Endometrium (tissue), 2 donors: ENCODE measurements around the gene AKNA.

Experiments used
- FAIRE-seq: peaks from 2 replicates; lab custom pipeline; 2012; peaks lifted over from hg19 to GRCh38; lab: Jason Lieb, UNC
- donor health status: control.
- donor health status: control.

Gene AKNA

DNA sequence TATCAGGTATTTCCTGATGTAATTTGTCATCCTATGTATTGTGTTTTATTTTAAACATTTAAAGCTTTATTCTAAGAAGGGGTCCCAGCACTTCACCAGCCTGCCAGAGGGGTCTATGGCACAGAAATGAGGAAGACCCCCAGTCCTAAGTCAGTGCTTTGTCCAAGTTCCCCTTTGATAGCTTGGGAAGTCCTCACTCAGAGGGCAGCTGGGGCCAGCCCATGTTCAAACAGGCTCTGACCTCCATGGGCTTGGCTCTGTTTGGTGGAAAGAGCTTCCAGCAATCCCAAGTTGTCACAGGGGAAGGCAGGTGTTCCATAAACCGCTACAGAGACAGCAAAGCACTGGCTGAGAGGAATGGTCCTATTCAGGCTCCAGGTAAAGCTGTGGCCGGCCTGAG is 26.6 kb upstream of the AKNA start:
- no peak for FAIRE-seq

DNA sequence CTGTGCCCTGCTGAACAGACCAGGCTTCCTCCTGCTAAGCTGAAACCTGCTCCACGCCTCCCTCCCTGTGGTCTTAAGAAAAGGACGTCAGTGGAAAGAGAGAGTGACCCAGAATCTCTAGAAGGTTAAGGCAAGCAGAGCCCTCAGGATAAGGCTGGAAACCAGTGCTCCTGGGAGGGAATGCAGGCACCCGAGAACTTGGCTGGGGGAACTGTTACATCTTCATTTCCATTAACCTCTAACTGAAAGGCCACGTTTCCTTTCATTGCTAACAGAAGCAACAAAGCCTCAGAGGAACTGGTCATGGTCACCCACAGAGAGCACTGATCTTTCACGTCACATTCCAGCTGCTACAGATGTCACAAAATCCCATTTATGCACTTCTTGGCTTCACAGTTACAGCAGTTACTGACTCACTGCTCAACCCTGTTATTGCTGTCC is 26.1 kb upstream of the AKNA start:
- no peak for FAIRE-seq

DNA sequence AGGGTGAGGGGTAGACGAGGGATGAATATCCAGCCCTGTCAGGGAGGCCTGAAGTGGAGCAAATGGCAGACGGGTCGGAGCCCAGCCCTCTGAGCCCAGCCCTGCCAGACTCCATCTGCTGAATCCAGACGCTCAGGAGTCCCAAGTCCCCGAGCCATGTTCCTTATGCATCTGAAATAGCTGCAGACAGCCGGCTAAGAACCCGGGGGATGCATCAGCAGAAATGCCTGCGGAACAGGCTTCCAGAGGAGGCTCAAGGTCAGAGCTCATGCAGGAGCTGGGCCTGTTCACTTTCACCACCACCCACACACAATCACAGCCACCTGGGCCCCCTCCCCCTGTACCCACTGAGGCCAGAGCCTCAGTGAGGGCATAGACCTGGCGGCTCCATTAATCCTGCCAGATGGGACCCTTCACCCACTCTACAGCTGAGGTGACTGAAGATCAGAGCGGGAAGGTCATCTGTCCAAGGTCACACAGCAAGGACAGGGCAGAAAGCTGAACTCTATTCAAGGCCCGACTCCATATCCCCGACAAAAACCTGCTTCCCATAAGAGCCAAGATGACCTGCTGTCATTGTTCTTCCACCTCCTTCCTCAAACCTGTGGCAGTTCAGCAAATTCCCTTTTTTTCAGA is 24.4 kb upstream of the AKNA start:
- no peak for FAIRE-seq

DNA sequence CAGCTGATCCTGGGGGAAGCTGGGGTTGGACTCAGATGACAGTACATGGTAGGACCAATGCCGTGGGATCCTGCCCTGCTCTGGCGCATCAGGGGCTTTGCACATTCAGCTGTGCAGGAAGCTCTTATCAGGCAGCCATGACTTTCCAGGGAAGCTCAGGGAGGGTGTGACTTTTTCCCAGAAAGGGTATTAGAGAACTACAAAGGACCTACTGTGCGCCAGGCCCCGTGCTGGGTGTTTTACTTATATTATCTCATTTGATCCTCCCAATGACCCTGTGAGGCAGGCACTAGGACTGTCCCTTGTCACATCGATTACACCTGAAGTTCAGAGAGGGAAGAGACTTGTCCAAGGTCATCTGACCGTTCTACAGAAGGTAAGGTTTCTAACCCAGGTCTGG is 23.7 kb upstream of the AKNA start:
- FAIRE-seq = no peak

DNA sequence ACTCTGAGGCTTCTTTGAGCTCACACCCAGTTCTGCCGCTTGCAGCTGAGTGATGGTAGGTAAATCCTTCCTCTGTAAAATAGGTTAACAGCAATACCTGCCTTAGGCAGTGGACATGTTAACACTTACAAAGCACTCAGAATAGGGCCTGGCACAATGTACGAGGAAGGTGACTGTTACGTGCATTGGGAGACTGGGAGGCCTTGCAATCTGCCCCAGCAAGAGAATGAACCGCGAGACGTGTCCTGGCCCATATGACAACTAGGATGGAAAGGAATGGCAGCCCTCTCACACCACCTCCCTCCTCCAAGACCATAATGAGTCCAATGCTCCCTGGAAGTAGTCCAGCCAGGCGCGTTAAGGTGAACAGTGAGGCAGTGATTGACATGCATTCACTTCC is 23.1 kb upstream of the AKNA start:
- FAIRE-seq = no peak

DNA sequence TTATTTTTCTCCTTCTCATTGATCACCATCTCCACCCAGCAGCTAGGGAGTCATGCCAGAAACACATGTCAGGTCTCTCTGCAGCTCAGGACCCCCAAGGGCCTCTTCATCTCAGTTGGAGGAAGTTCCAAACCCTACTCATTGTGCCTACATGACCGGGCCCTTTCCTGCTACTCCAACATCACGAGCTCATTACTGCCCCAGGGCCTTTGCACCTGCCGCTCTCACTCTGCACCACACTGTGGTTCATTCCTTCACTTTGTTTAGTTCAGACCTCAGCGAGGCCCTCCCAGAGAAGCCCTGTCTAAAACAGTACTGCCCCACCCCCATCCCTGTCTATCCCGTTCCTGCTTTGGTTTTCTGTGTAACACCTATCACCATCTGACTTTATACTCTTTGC is 22.1 kb upstream of the AKNA start:
- no peak for FAIRE-seq

DNA sequence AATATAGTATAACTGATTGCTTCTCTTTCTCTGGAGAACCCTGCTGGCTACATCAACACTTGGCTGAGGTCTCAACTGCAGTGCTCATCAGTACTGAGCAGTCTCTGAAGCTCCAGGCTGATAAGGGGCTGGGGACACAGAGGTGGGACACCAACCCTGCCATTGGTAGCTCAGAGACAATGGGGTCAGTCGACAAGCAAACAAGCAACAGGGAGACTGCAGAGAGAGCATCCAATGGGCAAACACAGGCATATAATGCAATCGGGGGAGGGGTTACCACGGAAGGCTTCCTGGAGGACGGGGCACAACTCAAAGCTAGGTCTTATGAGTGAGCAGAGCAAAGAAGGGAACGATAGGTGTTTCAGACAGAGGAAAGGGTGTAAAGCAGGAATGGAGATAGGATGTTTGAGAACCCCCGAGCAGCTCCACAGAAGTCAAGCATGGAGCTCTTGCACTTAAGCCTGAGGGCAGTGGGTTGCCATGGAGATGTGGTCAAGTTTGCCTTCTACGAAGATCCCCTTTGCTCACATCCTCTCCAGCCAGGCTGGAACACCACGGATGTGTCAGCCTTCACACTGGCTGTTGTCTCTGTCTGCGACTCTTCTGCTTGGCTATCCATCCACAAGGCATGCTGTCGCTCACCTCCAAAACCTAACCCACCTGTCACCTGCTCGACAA is 21.5 kb upstream of the AKNA start:
- no peak for FAIRE-seq

DNA sequence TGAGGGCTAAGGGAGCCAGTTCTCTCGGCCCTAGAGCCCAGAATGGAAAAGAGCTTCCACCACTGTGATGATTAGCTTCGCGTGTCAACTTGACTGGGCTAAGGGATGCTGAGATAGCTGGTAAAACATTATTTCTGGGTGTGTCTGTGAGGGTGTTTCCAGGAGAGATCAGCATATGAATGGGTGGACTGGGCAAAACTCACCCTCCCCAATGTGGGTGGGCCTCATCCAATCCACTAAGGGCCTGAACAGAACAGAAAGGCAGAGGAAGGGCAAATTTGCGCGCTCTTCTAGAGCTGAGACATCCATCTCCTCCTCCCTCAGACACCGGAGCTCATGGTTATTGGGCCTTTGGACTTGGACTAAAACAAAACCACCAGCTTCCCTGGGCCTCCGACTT is 20.9 kb upstream of the AKNA start:
- FAIRE-seq = no peak

DNA sequence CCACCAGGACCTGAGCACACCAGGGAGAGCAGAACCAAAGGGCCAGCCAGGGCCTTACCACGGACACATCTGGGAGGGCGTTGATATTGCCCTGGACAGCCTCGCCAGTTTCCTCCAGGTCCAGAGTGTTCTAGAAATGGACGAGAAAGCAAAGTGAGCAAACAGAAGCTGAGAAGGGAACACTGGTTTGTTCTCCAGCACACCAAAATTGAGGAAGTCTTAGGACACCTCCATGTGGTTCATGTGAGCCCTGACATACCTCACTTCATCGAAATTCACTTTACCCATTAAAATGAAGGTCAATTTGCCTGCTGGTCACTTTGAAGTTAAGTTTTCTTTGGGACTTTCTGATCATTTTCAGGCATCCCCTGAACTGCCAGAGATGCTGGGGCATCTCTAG is 20.1 kb upstream of the AKNA start:
- no peak for FAIRE-seq

DNA sequence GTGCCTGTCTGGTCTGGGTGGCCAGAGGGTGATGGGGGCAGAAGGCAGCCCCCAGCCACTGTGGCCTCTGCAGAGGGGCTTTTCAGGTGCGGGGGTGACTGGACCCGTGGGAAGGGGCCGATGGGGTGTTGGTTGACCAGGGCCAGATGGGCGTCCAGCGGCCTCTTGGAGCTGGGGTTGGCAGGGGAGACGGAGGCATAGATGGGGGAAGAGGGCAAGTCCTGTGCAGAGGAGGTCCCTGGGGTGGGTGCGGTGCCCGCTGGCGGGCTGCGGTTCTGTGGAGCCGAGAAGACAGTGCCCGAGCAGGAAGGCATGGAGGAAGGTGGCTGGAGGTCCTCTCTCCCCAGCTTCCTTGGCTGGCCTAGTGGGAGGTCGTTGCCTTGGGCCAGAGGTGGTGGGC is 18.7 kb upstream of the AKNA start:
- no peak for FAIRE-seq

DNA sequence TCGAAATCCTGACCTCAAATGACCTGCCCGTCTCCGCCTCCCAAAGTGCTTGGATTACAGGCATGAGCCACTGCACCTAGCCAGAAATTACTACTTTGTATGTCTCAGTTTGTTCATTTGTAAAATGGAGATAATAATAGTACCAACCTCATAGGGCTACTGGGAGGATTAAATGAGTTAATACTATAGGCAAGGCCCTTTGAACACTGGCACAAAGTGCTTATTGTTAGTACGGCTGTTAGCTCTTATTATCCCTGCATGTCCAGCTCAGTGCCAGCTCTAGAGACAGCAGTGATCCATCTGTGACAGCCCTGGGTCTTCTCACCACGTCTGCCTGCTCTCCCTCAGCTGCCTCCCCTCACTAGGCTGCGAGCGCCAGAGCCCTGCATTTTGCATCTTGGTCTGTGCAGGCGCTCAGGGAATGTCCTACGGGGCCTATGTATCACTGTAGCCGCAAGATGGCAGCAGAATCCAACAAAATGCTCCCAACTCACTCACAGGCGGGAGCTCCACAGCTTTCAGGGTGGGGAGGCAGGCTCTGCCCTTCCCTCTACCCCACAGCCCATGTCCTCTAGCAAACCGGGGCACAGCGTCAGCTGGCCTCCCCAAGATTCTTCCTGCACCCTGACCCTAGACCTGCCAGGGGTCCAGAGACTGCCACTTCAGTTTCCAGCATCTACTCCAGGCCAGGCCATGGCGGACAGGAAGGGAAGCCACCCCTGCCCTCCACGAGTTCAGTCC is 17.7 kb upstream of the AKNA start:
- FAIRE-seq = no peak

DNA sequence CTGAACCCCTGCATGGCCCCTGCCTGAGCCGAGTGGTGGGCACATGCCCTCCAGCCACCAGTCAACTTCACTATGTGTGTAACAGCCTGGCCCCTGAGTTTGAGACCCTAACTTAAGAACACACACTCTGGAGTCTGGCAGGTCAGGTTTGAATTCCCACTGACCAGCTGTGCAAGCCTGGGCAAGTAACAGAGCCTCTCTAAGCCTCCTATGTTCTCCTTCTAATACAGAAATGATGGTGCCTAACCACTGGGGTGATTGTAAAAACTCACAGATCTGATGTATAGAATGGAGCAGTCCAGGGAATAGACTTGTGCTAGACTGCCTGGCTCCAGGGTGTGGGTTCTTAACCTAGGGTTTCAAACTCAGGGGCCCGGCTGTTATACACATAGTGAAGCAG is 16.7 kb upstream of the AKNA start:
- no peak for FAIRE-seq

DNA sequence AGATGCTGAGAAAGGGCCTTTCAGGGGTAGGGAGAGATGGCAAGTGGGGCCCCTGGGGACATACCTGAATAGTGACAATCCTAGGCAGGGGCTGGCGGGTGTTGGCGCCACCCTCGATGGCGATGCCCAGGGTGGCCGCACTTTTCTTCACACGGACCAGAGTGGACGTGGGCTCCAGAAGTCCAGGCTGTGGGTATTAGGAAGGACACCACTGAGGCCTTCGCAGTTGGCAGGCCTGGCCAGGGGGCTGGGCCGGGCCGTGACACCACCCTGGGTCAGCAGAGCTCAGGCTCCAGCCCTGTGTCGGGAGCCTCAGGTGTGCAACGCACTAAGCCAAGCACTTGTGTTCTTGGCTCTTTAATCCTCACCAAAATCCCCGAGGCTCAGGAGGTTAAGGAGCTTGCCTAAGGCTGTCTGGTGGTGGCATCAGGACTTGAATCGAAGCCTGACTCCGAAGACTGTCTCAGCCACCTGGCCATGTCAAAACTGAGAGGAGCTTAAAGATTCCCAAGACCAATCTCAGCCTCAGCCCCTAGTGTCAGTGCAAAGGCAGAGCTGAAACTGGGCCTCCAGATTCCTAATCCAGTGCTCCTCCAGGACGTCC is 15.5 kb upstream of the AKNA start:
- no peak for FAIRE-seq

DNA sequence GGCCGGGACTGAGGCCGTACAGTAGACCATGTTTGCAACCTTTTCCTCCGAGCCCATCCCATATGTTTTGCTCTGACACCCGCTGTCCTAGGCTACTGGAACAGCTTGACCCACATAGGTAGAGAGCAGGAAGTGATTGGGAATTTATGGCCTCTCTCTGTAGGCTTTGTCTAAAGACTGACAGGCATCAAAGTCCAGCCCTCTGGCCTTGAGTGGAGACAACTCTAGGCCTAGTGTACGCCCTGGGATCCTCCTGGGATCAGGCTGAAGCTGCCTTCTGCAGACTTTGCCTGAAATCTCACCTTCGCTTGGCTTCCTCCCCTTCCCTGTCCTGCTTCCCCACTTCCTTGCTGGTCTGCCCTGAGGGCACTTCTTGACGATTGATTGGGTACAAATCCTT is 13.6 kb upstream of the AKNA start:
- FAIRE-seq = no peak

DNA sequence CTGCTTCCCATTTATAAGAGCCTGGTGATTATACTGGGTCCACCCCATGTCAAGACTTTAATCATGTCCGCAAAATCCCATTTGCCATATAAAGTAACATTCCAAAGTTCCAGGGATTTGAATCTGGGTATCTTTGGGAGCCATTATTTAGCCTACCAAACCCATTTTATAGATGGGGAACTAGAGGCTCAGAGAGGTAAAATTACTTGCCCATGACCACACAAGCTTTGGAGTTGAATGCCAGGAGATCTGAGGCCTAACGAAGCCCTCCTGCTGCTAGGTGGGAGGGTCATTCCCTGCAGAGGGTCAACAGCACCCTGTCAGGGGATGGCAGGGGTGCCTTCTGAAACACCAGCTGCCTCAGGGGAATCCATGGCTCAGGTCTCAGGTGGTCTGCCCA is 13.0 kb upstream of the AKNA start:
- no peak for FAIRE-seq

DNA sequence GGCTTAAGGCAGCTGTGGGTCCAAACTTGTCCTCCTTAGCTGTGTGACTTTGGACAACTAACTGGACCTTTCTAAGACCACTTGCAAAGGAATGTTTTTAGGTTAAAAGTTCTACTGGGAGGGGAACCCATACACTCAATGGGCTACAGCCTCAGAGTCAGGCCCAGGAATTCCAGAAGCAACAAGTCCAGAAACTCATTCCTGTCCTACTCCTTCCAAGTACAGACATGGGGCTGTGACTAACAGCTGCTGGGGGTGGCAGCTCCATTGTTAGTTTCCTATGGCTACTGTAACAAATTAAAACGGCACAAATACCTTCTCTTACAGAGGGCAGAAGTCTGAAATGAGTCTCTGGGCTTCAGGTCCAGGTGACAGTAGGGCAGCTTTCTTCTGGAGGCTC is 12.4 kb upstream of the AKNA start:
- FAIRE-seq = no peak

DNA sequence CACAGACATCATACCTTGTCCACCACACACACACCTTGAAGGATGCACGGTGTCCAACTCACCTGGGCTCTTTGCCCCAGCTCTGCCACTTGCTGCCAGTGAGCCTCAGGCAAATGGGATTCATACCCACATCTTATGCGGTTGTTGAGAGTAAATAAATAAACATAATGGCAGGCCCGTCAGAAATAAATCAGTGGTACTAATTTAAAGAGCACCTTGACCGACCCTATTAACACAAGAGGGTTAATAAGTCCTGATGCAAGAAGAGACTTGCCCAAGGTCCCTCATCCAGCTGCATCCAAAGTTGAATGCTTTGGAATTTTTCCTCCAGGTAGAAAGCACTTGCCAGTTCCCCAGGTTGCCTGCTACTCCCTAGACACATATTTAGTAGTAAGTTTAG is 11.6 kb upstream of the AKNA start:
- FAIRE-seq = no peak

DNA sequence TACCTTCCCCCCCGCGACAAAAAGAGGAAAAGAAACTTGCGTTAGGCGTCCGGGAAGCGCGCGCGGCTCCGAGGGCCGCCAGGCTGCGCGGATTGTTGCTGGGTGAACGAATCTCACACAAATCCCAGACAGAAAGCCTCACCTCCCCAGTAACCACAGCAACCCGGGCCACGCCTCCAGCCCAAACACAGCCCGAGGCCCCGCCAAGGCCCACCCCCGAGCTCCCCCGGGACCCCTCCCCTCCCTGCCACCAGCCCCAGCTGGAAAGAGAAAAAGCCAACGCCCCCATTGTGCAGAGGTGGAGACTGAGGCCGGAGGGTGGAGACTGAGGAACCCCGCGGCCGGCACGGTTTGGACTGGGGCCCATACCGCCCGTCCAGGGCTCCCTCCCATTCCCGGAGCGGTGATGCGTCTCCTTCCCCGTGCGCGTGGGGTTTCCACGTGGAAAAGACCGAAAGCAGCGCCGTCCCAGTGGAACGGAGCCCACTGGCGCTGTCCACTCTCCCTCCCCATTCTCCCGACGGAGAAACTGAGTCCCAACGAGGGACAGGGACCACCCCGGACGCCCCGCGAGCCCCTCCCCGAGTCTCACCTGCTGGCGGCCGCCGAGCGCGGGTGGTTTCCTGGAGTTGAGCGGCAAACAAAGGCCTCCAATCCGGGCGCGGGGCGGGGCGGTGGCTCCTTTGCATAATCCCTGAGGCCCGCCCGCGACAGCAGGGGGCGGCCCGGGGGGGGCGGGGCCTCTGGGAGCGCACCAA is 10.2 kb upstream of the AKNA start:
- FAIRE-seq = no peak

DNA sequence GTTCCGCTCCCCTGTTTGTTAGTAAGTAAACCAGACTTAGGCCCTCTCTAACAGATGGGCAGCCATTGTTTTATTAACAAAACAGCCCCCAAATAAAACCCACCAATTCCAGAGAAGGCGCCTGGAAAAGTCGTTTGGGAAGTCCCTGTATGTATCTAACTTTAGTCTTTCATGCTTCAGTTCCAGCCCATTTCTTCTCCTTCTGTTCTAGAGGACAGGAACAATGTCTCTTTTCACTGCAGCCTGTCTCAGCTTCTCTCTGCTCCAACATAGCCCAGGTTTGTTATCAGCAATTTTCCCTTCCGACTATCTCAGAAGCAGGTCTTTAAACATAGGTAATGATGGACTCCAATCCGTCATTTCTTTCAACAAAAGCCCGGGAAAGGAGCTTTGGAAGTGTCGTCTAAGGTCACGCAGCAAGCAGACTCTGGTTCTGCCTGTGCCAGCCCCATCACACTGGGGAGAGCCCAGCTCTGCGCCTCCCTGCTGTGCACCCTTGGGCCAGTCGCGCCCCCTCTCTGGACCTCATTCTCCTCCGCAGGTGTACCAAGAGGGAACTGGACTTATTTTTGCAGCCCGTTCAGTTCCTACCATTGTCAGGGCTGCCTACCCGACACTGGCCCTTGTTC is 9.6 kb upstream of the AKNA start:
- no peak for FAIRE-seq

DNA sequence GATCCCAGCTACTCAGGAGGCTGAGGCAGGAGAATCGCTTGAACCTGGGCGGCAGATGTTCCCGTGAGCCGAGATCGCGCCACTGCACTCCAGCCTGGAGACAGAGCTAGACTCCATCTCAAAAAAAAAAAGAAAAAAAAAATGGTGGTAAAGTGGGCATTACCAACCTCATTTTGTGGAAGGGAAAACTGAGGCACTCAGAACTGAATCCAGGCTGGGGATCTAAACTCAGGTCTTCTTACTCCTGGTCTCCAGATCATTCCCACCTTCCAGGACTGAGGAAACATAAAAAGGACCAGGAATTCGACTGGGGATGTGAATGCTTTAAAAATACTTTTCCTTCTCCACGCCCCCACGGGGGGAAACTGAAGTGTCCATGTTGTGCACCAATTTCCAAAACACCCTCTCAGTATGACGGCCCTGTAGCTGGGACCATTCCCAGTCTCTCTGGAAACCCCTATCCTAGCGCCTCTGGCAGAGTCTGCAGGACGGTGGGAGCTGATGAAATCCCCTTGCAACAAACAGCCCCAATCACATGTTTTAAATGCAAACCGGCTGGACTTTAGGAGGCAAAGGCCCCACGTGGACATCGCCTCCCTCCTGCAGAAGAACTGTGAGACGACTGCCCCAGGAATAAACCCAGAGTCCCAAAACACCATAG is 8.9 kb upstream of the AKNA start:
- no peak for FAIRE-seq

DNA sequence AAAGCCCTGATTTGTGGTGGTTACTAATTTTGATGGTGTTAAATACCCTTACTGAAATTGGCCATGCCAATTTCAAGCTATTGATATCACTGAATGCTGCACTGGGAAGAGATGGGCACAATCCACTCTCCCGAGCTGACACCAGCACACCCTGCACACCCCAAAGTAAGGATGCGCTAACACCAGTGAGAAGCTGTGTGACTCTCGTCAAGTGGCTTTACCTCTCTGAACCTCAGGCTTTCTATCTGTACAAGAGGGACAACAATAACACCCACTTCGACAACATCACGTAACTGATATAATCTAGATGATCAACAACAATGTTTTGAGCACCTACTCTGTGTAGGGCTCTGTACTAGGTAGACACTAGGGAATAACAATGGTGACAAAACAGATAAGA is 8.0 kb upstream of the AKNA start:
- FAIRE-seq = no peak

DNA sequence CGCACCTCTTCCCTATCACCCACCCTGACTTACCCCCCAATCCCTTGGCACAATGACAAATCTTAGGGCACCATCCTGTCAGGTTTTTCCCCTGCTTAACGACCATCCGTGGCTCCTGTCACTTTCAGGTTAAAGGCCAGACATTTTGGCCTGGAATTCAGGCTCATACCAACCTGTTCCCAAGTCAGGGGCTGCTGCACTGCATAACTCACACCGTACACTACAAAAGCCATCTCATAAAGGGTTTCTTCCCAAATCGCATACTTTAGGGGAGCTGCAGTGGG is 7.5 kb upstream of the AKNA start:
- FAIRE-seq = no peak
